Psoas muscle (tissue), 8 donors: ENCODE results near the gene MAML3. TPM values are rescaled to one million over a fixed set of nuclear protein-coding genes. Genes with fewer than 3 reads are reported as not detected.
"Not testable (repeated sequence)": the region's sequence is repeated elsewhere in the genome, so short reads cannot be mapped to it uniquely, and the experiment has no call there.

Experiments used
- ATAC-seq, 4 donors: fragments of 200-7000 bp; cut with Tn5 transposase; one replicate each; pipeline ENCODE4 v1.9.1; 2020; ENCODE audit warnings: moderate library complexity in 3 of 4, mild to moderate bottlenecking in 2 of 4
- DNase-seq, 2 donors: peaks; one replicate each; pipeline ENCODE4 v3.0.0-alpha.2; 2020
- H3K27ac ChIP-seq: fragments of 200-600 bp; one replicate; pipeline ENCODE4 v1.8.0; 2022
- H3K27me3 ChIP-seq, 3 donors: fragments of 200-600 bp in 1 of 3; one replicate each; pipeline versions ENCODE4 v1.6.1 to v1.8.0; 2013 to 2022; ENCODE audit warnings: low read length in 2 of 3, mild to moderate bottlenecking in 2 of 3, moderate library complexity in 1 of 3; ENCODE audit not compliant: insufficient read depth in 3 of 3
- H3K36me3 ChIP-seq, 2 donors: fragments of 200-600 bp in 1 of 2; one replicate each; pipeline versions ENCODE4 v1.6.1 to v1.8.0; 2013 to 2022; ENCODE audit warnings: low read depth in 1 of 2, mild to moderate bottlenecking in 1 of 2, moderate library complexity in 1 of 2; ENCODE audit not compliant: insufficient read depth in 1 of 2
- H3K4me1 ChIP-seq: fragments of 200-600 bp; one replicate; pipeline ENCODE4 v1.8.0; 2022
- H3K4me3 ChIP-seq: fragments of 200-600 bp; one replicate; pipeline ENCODE4 v1.8.0; 2022; ENCODE audit warnings: mild to moderate bottlenecking
- H3K9me3 ChIP-seq: fragments of 200-600 bp; one replicate; pipeline ENCODE4 v1.8.0; 2022
- CTCF ChIP-seq: fragments of 200-600 bp; IDR thresholded peaks from one replicate; pipeline ENCODE4 v1.8.0; 2022; ENCODE audit warnings: antibody characterized with exemption
- WGBS, 3 donors: extraction: QIAGEN DNeasy Blood & Tissue Kit; methylation state at CpG; one replicate each; pipeline versions ENCODE4 v1.1.6 to v1.1.7; 2013; 5-methylcytosine and 5-hydroxymethylcytosine counted together
- intact Hi-C, 2 donors: fragments of 100-400 bp; cut with DNase I; formaldehyde crosslinking; loops; one replicate each; pipeline versions ENCODE4 v1.11.0 to v1.14.2; 2022
- polyA plus RNA-seq, 3 donors: library from polyadenylated mRNA; stranded (reverse); fragments of 200-250 nt; gene quantifications; one replicate each; pipeline ENCODE4 v1.2.3, GENCODE V29; 2013
- total RNA-seq, 4 donors: library from RNA; stranded (reverse); fragmentation: NEBNext Ultra II Directional in 2 of 4; extraction: Animal tissue kit (Norgen Biotek cat#: 25700) in 2 of 4; gene quantifications; one replicate each; pipeline versions ENCODE4 v1.2.1 to v1.2.4, GENCODE V29; 2021 to 2023
- donor health status: healthy with polysubstance abuse.
- donor health status: DM: no; HTN: no; CAD: no; lungs with moderate emphysema.
- donor health status: Bipolar disorder and iron deficiency.
- donor health status: healthy.
- donor health status: DM: yes; HTN: yes; CAD: no.
- donor health status: DM: no; HTN: no; CAD: no.
- donor health status: DM: no; HTN: no; CAD: no.
- donor health status: DM: yes; HTN: yes; CAD: no.

MAML3 gene
- total and polyA plus RNA-seq, 7 donors = 0.43 to 2.7 (median 0.74) TPM

GRCh38 chr4:139956507-139957017 is 197.4 kb downstream of the MAML3 start:
- peaks cover 16% of the 10 kb centered on the region for H3K4me1 ChIP-seq
- intact Hi-C loops = no loop called here
- 47 to 65% (median 50%) methylated on average over 6 of the region's 6 CpGs for WGBS, 3 donors
- no peaks in the 10 kb centered on the region for H3K36me3 ChIP-seq
- no peak overlapping the region for H3K4me3 ChIP-seq
- no peaks in the 10 kb centered on the region for H3K9me3 ChIP-seq
- no peak overlapping the region for H3K27ac ChIP-seq
- TF ChIP-seq CTCF = no peak
- DNase-seq (no peak), ATAC-seq (no peak)
- no peaks in the 10 kb centered on the region for H3K27me3 ChIP-seq

GRCh38 chr4:139955600-139955999 is 198.4 kb downstream of the MAML3 start:
- no peak overlapping the region for H3K4me3 ChIP-seq
- 43 to 85% (median 52%) methylated on average over 2 of the region's 2 CpGs for WGBS, 3 donors
- H3K4me1 ChIP-seq = peaks cover 16% of the 10 kb centered on the region
- H3K9me3 ChIP-seq = no peaks in the 10 kb centered on the region
- no peaks in the 10 kb centered on the region for H3K27me3 ChIP-seq
- ATAC-seq (peak in 1 of 4 donors; percentile 44), DNase-seq (no peak)
- TF ChIP-seq CTCF = no peak
- no peaks in the 10 kb centered on the region for H3K36me3 ChIP-seq
- no peak overlapping the region for H3K27ac ChIP-seq
- intact Hi-C loops = no loop called here

GRCh38 chr4:139954512-139954911 is 199.5 kb downstream of the MAML3 start:
- Histone ChIP-seq H3K27ac (no peak overlapping the region), H3K4me1 (peaks cover 16% of the 10 kb centered on the region), H3K9me3 (no peaks in the 10 kb centered on the region), H3K36me3 (no peaks in the 10 kb centered on the region), H3K4me3 (no peak overlapping the region), H3K27me3 (no peaks in the 10 kb centered on the region)
- intact Hi-C loops = no loop called here
- no peak for ATAC-seq
- WGBS, 3 donors = 97 to 99% (median 97%) methylated on average over 7 of the region's 7 CpGs
- TF ChIP-seq CTCF = no peak
- no peak for DNase-seq

- ATAC-seq = no peak
- WGBS, 3 donors = 88 to 98% (median 97%) methylated on average over 2 of the region's 2 CpGs
- TF ChIP-seq CTCF = no peak
- no peaks in the 10 kb centered on the region for H3K9me3 ChIP-seq
- H3K36me3 ChIP-seq = no peaks in the 10 kb centered on the region
- H3K4me3 ChIP-seq = no peak overlapping the region
- no peaks in the 10 kb centered on the region for H3K27me3 ChIP-seq
- H3K27ac ChIP-seq = no peak overlapping the region
- H3K4me1 ChIP-seq = peaks cover 8% of the 10 kb centered on the region
- intact Hi-C loops = no loop called here
- no peak for DNase-seq
These were observed 203.0 kb downstream of the MAML3 start for GRCh38 chr4:139951021-139951420.

GRCh38 chr4:139950568-139950967 is 203.4 kb downstream of the MAML3 start:
- peaks cover 4% of the 10 kb centered on the region for H3K4me1 ChIP-seq

GRCh38 chr4:139944916-139945315 is 209.1 kb downstream of the MAML3 start:
- H3K4me3 ChIP-seq, H3K36me3 ChIP-seq, ATAC-seq, H3K27ac ChIP-seq, H3K9me3 ChIP-seq, H3K4me1 ChIP-seq, DNase-seq, intact Hi-C loops, H3K27me3 ChIP-seq: not testable (repeated sequence)
- WGBS, 3 donors = 72 to 87% (median 73%) methylated on average over 2 of the region's 2 CpGs

More at GRCh38 chr4:139950568-139950967, 203.4 kb downstream of the MAML3 start:
- DNase-seq (no peak), ATAC-seq (no peak)
- intact Hi-C loops = no loop called here
- H3K9me3 ChIP-seq = no peaks in the 10 kb centered on the region
- 78 to 82% (median 82%) methylated on average over 5 of the region's 5 CpGs for WGBS, 3 donors
- H3K27ac ChIP-seq = no peak overlapping the region
- H3K36me3 ChIP-seq = no peaks in the 10 kb centered on the region
- H3K27me3 ChIP-seq = no peaks in the 10 kb centered on the region
- TF ChIP-seq CTCF = no peak
- no peak overlapping the region for H3K4me3 ChIP-seq
